ENCODE results near the gene NFX1. TPM values are rescaled to one million over a fixed set of nuclear protein-coding genes. Genes with fewer than 3 reads are reported as not detected.
A peak's percentile ranks its signal among the peaks of the same experiment; 100 is the strongest.

The NFX1 gene
- total RNA-seq, 1 donor from 2014 or later, result 37.5 TPM

GRCh38 chr9:33287087-33287490 lies 3.2 kb upstream of the NFX1 start:
- Mint-ChIP-seq H3K27ac (ENCODE audit: unreplicated experiment) (no peak overlapping the region), H3K4me1 (ENCODE audit: low read depth, unreplicated experiment) (peaks cover 2% of the 10 kb centered on the region), H3K4me3 (ENCODE audit: unreplicated experiment) (no peak overlapping the region), H3K27me3 (ENCODE audit: unreplicated experiment) (peaks cover 8% of the 10 kb centered on the region), H3K36me3 (ENCODE audit: unreplicated experiment) (no peaks in the 10 kb centered on the region), H3K9me3 (ENCODE audit: unreplicated experiment) (peaks cover 10% of the 10 kb centered on the region)
- no peak for TF ChIP-seq CTCF (IDR thresholded peaks at IDR 0.05; ENCODE audit: partially characterized antibody, unreplicated experiment)
- DNase-seq, result no peak

- H3K4me1 Mint-ChIP-seq (ENCODE audit: low read depth, unreplicated experiment), result peaks cover 5% of the 10 kb centered on the region
- no peak overlapping the region for H3K4me3 Mint-ChIP-seq (ENCODE audit: unreplicated experiment)
- peaks cover 12% of the 10 kb centered on the region for H3K9me3 Mint-ChIP-seq (ENCODE audit: unreplicated experiment)
- peak; percentile 14 for DNase-seq
- no peak overlapping the region for H3K27ac Mint-ChIP-seq (ENCODE audit: unreplicated experiment)
- no peak for TF ChIP-seq CTCF (IDR thresholded peaks at IDR 0.05; ENCODE audit: partially characterized antibody, unreplicated experiment)
- no peaks in the 10 kb centered on the region for H3K36me3 Mint-ChIP-seq (ENCODE audit: unreplicated experiment)
- H3K27me3 Mint-ChIP-seq (ENCODE audit: unreplicated experiment), result peaks cover 8% of the 10 kb centered on the region
Observed at GRCh38 chr9:33288235-33288634, 2.1 kb upstream of the NFX1 start.

GRCh38 chr9:33288828-33289483 lies 1.4 kb upstream of the NFX1 start:
- peaks cover 5% of the 10 kb centered on the region for H3K4me1 Mint-ChIP-seq (ENCODE audit: low read depth, unreplicated experiment)
- DNase-seq, result peak; percentile 15
- no peak overlapping the region for H3K27ac Mint-ChIP-seq (ENCODE audit: unreplicated experiment)
- peaks cover 8% of the 10 kb centered on the region for H3K27me3 Mint-ChIP-seq (ENCODE audit: unreplicated experiment)
- H3K9me3 Mint-ChIP-seq (ENCODE audit: unreplicated experiment), result peaks cover 12% of the 10 kb centered on the region
- TF ChIP-seq CTCF (IDR thresholded peaks at IDR 0.05; ENCODE audit: partially characterized antibody, unreplicated experiment), result no peak
- no peak overlapping the region for H3K4me3 Mint-ChIP-seq (ENCODE audit: unreplicated experiment)
- H3K36me3 Mint-ChIP-seq (ENCODE audit: unreplicated experiment), result no peaks in the 10 kb centered on the region

GRCh38 chr9:33289496-33289895 lies 820 bp upstream of the NFX1 start:
- H3K27ac Mint-ChIP-seq (ENCODE audit: unreplicated experiment), result peak overlapping the region; percentile 88
- H3K9me3 Mint-ChIP-seq (ENCODE audit: unreplicated experiment), result peaks cover 12% of the 10 kb centered on the region
- DNase-seq, result peak; percentile 14
- H3K4me3 Mint-ChIP-seq (ENCODE audit: unreplicated experiment), result peak overlapping the region; percentile 98
- no peak for TF ChIP-seq CTCF (IDR thresholded peaks at IDR 0.05; ENCODE audit: partially characterized antibody, unreplicated experiment)
- peaks cover 5% of the 10 kb centered on the region for H3K4me1 Mint-ChIP-seq (ENCODE audit: low read depth, unreplicated experiment)
- no peaks in the 10 kb centered on the region for H3K36me3 Mint-ChIP-seq (ENCODE audit: unreplicated experiment)
- peaks cover 8% of the 10 kb centered on the region for H3K27me3 Mint-ChIP-seq (ENCODE audit: unreplicated experiment)

GRCh38 chr9:33289936-33290246 lies 425 bp upstream of the NFX1 start:
- peak overlapping the region; percentile 88 for H3K27ac Mint-ChIP-seq (ENCODE audit: unreplicated experiment)
- peak overlapping the region; percentile 98 for H3K4me3 Mint-ChIP-seq (ENCODE audit: unreplicated experiment)
- peaks cover 12% of the 10 kb centered on the region for H3K9me3 Mint-ChIP-seq (ENCODE audit: unreplicated experiment)
- H3K36me3 Mint-ChIP-seq (ENCODE audit: unreplicated experiment), result no peaks in the 10 kb centered on the region
- DNase-seq, result no peak
- no peak for TF ChIP-seq CTCF (IDR thresholded peaks at IDR 0.05; ENCODE audit: partially characterized antibody, unreplicated experiment)
- peaks cover 5% of the 10 kb centered on the region for H3K4me1 Mint-ChIP-seq (ENCODE audit: low read depth, unreplicated experiment)
- H3K27me3 Mint-ChIP-seq (ENCODE audit: unreplicated experiment), result peaks cover 8% of the 10 kb centered on the region
